Measurements from ENCODE around the gene CXCR6.

GRCh38 chr3:45968149-45968548, 24.9 kb downstream of the CXCR6 start:
- TF ChIP-seq CTCF (IDR thresholded peaks at IDR 0.05; ENCODE audit: low read depth, low read length, poor library complexity, severe bottlenecking) (no peak), EZH2phosphoT487 (IDR thresholded peaks at IDR 0.05; ENCODE audit: borderline replicate concordance, low read length) (no peak)

Data from DOHH2 (cell line).